ENCODE data around the gene SLC41A2. TPM values are rescaled to one million over a fixed set of nuclear protein-coding genes. Genes with fewer than 3 reads are reported as not detected.
"Not testable (repeated sequence)": the region's sequence is repeated elsewhere in the genome, so short reads cannot be mapped to it uniquely, and the experiment has no call there.

The SLC41A2 gene
- total RNA-seq, 2 experiments from 2014 or later, result 4.6 to 6.4 TPM

- Mint-ChIP-seq H3K4me3 (no peak overlapping the region), H3K27ac (no peak overlapping the region), H3K27me3 (peaks cover 32% of the 10 kb centered on the region), H3K4me1 (peaks cover 13% of the 10 kb centered on the region), H3K9me3 (no peaks in the 10 kb centered on the region), H3K36me3 (no peaks in the 10 kb centered on the region)
- no peak for DNase-seq
Measured at GRCh38 chr12:104952816-104953215, 5.3 kb downstream of the SLC41A2 start.

DNA sequence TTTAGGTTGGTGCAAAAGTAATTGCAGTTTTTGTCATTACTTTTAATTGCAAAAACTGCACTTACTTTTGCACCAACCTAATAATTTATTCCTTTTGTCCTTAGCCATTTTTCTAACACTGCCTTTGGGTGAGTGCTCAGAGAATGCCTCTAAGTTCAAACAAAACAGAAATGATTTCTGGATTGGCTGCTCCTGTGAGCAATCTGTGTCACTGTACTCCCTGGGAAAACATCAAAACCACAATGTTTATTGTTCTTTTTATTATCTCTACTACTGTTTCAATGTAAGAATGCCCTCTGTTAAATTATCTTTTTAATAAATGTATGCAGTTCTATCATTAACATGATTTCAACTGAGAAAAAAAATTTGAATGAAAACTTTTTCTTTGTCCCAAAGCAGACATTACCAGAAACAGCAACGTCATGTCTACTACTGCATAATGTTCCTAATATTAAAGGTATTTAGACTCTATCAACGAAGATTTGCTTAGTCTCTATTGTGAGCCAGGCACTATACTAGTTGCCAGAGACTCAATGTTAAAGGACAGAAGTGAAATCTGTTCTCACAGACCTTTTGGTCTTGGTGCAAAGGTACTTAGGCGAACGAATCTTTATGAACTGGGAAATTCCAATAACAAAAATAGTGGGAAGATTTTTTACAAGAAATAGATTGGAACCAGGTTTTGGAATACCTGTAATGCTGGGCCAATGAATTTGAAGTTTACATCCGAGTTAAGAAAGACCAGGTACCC, 6.2 kb downstream of the SLC41A2 start:
- Mint-ChIP-seq H3K27me3 (peaks cover 26% of the 10 kb centered on the region), H3K27ac (no peak overlapping the region), H3K4me3 (no peak overlapping the region), H3K36me3 (no peaks in the 10 kb centered on the region), H3K4me1 (peaks cover 7% of the 10 kb centered on the region), H3K9me3 (no peaks in the 10 kb centered on the region)
- no peak for DNase-seq

GRCh38 chr12:104948716-104949115, 9.4 kb downstream of the SLC41A2 start:
- H3K27ac Mint-ChIP-seq, DNase-seq, H3K27me3 Mint-ChIP-seq, H3K4me1 Mint-ChIP-seq, H3K36me3 Mint-ChIP-seq, H3K9me3 Mint-ChIP-seq, H3K4me3 Mint-ChIP-seq: not testable (repeated sequence)

GRCh38 chr12:104944252-104944651, 13.8 kb downstream of the SLC41A2 start:
- no peaks in the 10 kb centered on the region for H3K4me1 Mint-ChIP-seq
- H3K4me3 Mint-ChIP-seq, result no peak overlapping the region
- peaks cover 6% of the 10 kb centered on the region for H3K36me3 Mint-ChIP-seq
- H3K27ac Mint-ChIP-seq, result no peak overlapping the region
- H3K27me3 Mint-ChIP-seq, result no peaks in the 10 kb centered on the region
- DNase-seq, result no peak
- peaks cover 2% of the 10 kb centered on the region for H3K9me3 Mint-ChIP-seq

DNA sequence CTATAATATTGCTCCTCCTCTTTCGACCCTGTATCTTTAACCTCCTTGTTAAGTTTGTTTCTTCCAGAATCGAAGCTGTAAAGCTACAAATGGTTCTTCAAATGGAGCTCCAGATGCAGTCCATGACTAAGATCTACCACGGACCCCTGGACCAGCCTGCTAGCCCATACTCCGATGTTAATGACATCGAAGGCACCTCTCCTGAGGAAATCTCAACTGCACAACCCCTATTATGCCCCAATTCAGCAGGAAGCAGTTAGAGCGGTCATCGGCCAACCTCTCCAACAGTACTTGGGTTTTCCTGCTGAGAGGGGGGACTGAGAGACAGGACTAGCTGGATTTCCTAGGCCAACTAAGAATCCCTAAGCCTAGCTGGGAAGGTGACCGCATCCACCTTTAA, 14.7 kb downstream of the SLC41A2 start:
- H3K27ac Mint-ChIP-seq, H3K36me3 Mint-ChIP-seq, DNase-seq, H3K4me1 Mint-ChIP-seq, H3K9me3 Mint-ChIP-seq, H3K27me3 Mint-ChIP-seq, H3K4me3 Mint-ChIP-seq: not testable (repeated sequence)

GRCh38 chr12:104942075-104942474, 16.0 kb downstream of the SLC41A2 start:
- Mint-ChIP-seq H3K4me3 (no peak overlapping the region), H3K36me3 (peaks cover 6% of the 10 kb centered on the region), H3K27ac (no peak overlapping the region), H3K4me1 (no peaks in the 10 kb centered on the region), H3K9me3 (peaks cover 2% of the 10 kb centered on the region), H3K27me3 (no peaks in the 10 kb centered on the region)
- DNase-seq, result no peak

DNA sequence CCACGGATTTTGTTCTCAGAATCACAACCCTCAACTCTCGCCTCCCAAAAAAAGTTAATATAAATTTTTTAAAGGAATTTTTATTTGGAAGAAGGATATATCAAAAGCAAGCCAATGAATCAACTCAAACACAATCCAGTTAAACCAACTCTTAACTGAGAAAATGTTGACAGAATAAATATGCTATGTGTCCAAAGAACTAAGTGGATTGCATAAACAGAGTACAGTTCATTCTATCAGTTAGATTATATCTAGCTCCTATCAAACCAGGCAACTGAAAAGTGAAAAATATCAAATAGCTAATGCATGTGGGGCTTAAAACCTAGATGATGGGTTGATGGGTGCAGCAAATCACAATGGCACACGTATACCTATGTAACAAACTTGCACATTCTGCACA, 16.6 kb downstream of the SLC41A2 start:
- Mint-ChIP-seq H3K4me1 (no peaks in the 10 kb centered on the region), H3K27ac (no peak overlapping the region), H3K27me3 (no peaks in the 10 kb centered on the region), H3K36me3 (peaks cover 6% of the 10 kb centered on the region), H3K4me3 (no peak overlapping the region), H3K9me3 (peaks cover 2% of the 10 kb centered on the region)
- DNase-seq, result no peak

- H3K4me1 Mint-ChIP-seq, result no peaks in the 10 kb centered on the region
- H3K4me3 Mint-ChIP-seq, result no peak overlapping the region
- H3K9me3 Mint-ChIP-seq, result peaks cover 2% of the 10 kb centered on the region
- H3K27ac Mint-ChIP-seq, result no peak overlapping the region
- H3K36me3 Mint-ChIP-seq, result peaks cover 4% of the 10 kb centered on the region
- DNase-seq, result no peak
- H3K27me3 Mint-ChIP-seq, result no peaks in the 10 kb centered on the region
Measured at GRCh38 chr12:104939089-104939488, 19.0 kb downstream of the SLC41A2 start.

GRCh38 chr12:104938371-104938770, 19.7 kb downstream of the SLC41A2 start:
- Mint-ChIP-seq H3K36me3 (peaks cover 1% of the 10 kb centered on the region), H3K27ac (no peak overlapping the region), H3K4me1 (peaks cover 1% of the 10 kb centered on the region), H3K27me3 (peaks cover 2% of the 10 kb centered on the region), H3K9me3 (peaks cover 2% of the 10 kb centered on the region), H3K4me3 (no peak overlapping the region)
- DNase-seq, result no peak

DNA sequence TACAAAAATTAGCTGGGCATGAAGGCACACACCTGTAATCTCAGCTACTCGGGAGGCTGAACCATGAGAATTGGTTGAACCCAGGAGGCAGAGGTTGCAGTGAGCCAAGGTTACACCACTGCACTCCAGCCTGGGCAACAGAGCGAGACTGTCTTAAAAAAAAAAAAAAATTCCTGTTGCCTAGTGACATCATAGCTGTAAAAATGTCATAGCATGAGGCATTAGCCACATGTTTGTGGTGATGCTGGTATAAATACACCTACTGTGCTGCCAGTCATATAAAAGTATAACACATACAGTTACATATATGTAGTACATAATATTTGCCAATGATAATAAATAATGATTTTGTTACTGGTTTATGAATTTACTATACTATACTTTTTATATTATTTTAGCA, 22.2 kb downstream of the SLC41A2 start:
- no peaks in the 10 kb centered on the region for H3K9me3 Mint-ChIP-seq
- no peak overlapping the region for H3K27ac Mint-ChIP-seq
- DNase-seq, result no peak
- H3K4me3 Mint-ChIP-seq, result no peak overlapping the region
- H3K27me3 Mint-ChIP-seq, result peaks cover 7% of the 10 kb centered on the region
- H3K36me3 Mint-ChIP-seq, result no peaks in the 10 kb centered on the region
- peaks cover 14% of the 10 kb centered on the region for H3K4me1 Mint-ChIP-seq

GRCh38 chr12:104933778-104934177, 24.3 kb downstream of the SLC41A2 start:
- H3K4me3 Mint-ChIP-seq, result no peak overlapping the region
- peaks cover 7% of the 10 kb centered on the region for H3K27me3 Mint-ChIP-seq
- H3K36me3 Mint-ChIP-seq, result no peaks in the 10 kb centered on the region
- H3K27ac Mint-ChIP-seq, result no peak overlapping the region
- peaks cover 31% of the 10 kb centered on the region for H3K4me1 Mint-ChIP-seq
- H3K9me3 Mint-ChIP-seq, result no peaks in the 10 kb centered on the region
- no peak for DNase-seq

DNA sequence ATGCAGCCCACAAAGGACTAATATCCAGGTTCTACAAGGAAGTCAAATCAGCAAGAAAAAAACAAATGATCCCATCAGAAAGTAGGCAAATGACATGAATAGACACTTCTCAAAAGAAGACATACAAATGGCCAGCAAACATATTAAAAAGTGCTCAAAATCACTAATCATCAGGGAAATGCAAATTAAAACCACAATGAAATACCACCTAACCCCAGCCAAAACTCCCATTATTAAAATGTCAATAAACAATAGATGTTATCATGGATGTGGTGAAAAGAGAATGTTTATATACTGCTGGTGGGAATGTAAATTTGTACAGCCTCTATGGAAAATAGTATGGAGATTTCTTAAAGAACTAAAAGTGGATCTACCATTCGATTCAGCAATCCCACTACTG, 25.0 kb downstream of the SLC41A2 start:
- no peaks in the 10 kb centered on the region for H3K9me3 Mint-ChIP-seq
- DNase-seq, result no peak
- peaks cover 7% of the 10 kb centered on the region for H3K27me3 Mint-ChIP-seq
- no peak overlapping the region for H3K4me3 Mint-ChIP-seq
- H3K4me1 Mint-ChIP-seq, result peaks cover 31% of the 10 kb centered on the region
- H3K36me3 Mint-ChIP-seq, result no peaks in the 10 kb centered on the region
- H3K27ac Mint-ChIP-seq, result no peak overlapping the region

DNA sequence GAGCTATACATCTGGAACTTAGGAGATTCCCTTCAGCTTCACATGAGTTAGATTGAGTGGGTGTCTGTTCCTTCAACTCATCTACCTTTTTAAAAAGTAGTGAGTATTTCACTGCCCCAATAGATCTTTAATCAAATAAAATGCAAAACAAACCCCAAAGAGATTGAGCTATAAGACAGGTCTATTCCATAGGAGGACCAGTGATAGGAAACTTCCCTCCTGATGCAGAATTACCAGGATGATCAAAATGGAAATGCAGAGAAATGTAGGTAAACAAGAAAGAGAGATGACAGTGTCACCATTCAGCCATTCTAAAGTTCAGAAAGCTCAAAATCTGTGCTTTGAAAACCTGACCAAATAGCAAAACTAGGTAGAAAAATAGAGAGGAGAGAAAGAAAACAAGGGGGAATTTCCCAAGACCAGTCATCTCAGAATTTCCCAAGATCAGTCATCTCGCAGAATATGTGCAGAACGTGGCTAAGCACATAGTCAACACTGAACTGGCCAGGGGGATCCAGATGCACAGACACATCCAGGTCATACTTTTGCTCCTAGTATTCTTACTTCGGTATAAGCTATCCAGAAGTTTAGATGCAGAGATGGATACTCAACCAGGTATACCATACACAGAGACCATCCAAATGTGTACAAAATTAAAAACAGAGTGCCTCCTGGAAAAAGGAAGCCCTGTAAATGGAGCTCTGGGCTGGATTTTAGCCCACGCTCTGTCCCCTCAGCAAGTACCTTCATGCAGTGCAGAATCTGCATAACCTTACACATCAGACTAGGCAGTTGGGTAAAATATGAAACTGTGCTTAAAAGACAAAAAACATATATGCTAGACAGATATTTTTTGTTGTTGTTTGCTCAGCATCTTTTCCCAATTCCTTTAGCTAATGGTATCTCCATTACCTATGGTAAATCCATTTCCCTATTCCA, 27.4 kb downstream of the SLC41A2 start:
- H3K27me3 Mint-ChIP-seq, result peaks cover 7% of the 10 kb centered on the region
- H3K4me1 Mint-ChIP-seq, result peaks cover 31% of the 10 kb centered on the region
- no peaks in the 10 kb centered on the region for H3K9me3 Mint-ChIP-seq
- peak overlapping the region; percentile 79 for H3K27ac Mint-ChIP-seq
- H3K36me3 Mint-ChIP-seq, result no peaks in the 10 kb centered on the region
- H3K4me3 Mint-ChIP-seq, result peak overlapping the region; percentile 16
- DNase-seq, result peak; percentile 42

DNA sequence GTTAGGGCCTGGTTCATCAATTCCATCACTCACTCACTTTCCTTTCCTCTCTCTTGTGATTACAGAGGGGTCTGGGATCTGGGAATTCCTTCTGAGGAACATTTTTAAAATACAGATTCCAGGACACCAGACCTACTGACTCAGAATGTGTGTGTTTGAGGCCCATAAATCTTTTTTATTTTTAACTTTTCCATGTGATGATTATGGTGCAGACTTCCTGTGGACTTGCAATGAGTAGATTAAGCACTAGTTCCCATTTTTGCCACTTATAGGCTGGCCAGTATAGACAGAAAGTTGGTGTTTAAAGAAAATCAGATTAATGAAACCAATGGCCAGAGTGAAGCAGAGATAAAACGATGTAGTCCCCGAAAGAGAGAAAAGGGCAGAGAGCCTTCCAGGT, 28.1 kb downstream of the SLC41A2 start:
- peaks cover 31% of the 10 kb centered on the region for H3K4me1 Mint-ChIP-seq
- H3K36me3 Mint-ChIP-seq, result no peaks in the 10 kb centered on the region
- H3K9me3 Mint-ChIP-seq, result no peaks in the 10 kb centered on the region
- peak overlapping the region; percentile 79 for H3K27ac Mint-ChIP-seq
- no peak for DNase-seq
- H3K27me3 Mint-ChIP-seq, result peaks cover 7% of the 10 kb centered on the region
- peak overlapping the region; percentile 16 for H3K4me3 Mint-ChIP-seq

GRCh38 chr12:104929368-104929767, 28.7 kb downstream of the SLC41A2 start:
- no peak overlapping the region for H3K4me3 Mint-ChIP-seq
- no peak overlapping the region for H3K27ac Mint-ChIP-seq
- H3K9me3 Mint-ChIP-seq, result no peaks in the 10 kb centered on the region
- DNase-seq, result no peak
- peaks cover 31% of the 10 kb centered on the region for H3K4me1 Mint-ChIP-seq
- peaks cover 7% of the 10 kb centered on the region for H3K27me3 Mint-ChIP-seq
- no peaks in the 10 kb centered on the region for H3K36me3 Mint-ChIP-seq

All from activated naive CD8-positive, alpha-beta T cell treated with anti-CD3 and anti-CD28 coated beads for 36 hours (primary cell).